Uterus (tissue), 2 donors: ENCODE data around the gene THEMIS.

Experiments
- POLR2A ChIP-seq, 2 donors: fragments of 450-650 bp; IDR thresholded peaks; one replicate each; pipeline ENCODE4 v1.6.1; 2016; ENCODE audit warnings: antibody characterized with exemption in 2 of 2, mild to moderate bottlenecking in 1 of 2, moderate library complexity in 1 of 2
- TF ChIP-seq, protein P1 (sequence below), 4 experiments: fragments of 200-600 bp in 2 of 4; fragments of 450-650 bp in 2 of 4; sonication (generic) in 2 of 4; IDR thresholded peaks; one replicate each; pipeline ENCODE4 v1.5.1; 2016 to 2019; ENCODE audit warnings: antibody characterized with exemption in 4 of 4, mild to moderate bottlenecking in 2 of 4, moderate library complexity in 1 of 4

DNA sequence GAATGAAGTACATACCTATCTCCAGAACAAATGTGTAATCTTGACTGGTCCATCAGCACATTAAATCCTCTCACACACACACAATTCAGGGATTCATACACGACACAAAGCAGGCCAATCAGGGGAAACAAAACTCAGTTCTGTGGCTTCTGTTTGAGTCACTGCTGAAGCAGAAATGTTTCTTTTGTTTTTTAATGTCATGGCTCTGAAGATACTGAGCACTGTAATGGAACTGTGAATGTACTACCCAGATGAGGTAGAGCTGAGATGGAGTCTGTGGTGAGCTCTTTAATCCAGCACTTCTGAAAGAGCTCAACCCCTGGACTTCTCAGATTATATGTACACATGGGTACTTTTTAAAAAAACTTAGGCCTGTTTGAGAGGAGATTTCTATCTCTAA is 116.4 kb downstream of the THEMIS start:
- TF ChIP-seq, protein P1, sequence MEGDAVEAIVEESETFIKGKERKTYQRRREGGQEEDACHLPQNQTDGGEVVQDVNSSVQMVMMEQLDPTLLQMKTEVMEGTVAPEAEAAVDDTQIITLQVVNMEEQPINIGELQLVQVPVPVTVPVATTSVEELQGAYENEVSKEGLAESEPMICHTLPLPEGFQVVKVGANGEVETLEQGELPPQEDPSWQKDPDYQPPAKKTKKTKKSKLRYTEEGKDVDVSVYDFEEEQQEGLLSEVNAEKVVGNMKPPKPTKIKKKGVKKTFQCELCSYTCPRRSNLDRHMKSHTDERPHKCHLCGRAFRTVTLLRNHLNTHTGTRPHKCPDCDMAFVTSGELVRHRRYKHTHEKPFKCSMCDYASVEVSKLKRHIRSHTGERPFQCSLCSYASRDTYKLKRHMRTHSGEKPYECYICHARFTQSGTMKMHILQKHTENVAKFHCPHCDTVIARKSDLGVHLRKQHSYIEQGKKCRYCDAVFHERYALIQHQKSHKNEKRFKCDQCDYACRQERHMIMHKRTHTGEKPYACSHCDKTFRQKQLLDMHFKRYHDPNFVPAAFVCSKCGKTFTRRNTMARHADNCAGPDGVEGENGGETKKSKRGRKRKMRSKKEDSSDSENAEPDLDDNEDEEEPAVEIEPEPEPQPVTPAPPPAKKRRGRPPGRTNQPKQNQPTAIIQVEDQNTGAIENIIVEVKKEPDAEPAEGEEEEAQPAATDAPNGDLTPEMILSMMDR (IDR thresholded peaks at IDR 0.05) = no peak
- TF ChIP-seq POLR2A (IDR thresholded peaks at IDR 0.05) = no peak
